Measurements from ENCODE around the gene SEPTIN8. TPM values are rescaled to one million over a fixed set of nuclear protein-coding genes. Genes with fewer than 3 reads are reported as not detected.
A peak's percentile ranks its signal among the peaks of the same experiment; 100 is the strongest.

Gene SEPTIN8, protein sequence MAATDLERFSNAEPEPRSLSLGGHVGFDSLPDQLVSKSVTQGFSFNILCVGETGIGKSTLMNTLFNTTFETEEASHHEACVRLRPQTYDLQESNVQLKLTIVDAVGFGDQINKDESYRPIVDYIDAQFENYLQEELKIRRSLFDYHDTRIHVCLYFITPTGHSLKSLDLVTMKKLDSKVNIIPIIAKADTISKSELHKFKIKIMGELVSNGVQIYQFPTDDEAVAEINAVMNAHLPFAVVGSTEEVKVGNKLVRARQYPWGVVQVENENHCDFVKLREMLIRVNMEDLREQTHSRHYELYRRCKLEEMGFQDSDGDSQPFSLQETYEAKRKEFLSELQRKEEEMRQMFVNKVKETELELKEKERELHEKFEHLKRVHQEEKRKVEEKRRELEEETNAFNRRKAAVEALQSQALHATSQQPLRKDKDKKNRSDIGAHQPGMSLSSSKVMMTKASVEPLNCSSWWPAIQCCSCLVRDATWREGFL
- polyA plus RNA-seq (2013, experiment 1 of 2) = 53.7 TPM
- polyA plus RNA-seq (2013, experiment 2 of 2) = 53.2 TPM

DNA sequence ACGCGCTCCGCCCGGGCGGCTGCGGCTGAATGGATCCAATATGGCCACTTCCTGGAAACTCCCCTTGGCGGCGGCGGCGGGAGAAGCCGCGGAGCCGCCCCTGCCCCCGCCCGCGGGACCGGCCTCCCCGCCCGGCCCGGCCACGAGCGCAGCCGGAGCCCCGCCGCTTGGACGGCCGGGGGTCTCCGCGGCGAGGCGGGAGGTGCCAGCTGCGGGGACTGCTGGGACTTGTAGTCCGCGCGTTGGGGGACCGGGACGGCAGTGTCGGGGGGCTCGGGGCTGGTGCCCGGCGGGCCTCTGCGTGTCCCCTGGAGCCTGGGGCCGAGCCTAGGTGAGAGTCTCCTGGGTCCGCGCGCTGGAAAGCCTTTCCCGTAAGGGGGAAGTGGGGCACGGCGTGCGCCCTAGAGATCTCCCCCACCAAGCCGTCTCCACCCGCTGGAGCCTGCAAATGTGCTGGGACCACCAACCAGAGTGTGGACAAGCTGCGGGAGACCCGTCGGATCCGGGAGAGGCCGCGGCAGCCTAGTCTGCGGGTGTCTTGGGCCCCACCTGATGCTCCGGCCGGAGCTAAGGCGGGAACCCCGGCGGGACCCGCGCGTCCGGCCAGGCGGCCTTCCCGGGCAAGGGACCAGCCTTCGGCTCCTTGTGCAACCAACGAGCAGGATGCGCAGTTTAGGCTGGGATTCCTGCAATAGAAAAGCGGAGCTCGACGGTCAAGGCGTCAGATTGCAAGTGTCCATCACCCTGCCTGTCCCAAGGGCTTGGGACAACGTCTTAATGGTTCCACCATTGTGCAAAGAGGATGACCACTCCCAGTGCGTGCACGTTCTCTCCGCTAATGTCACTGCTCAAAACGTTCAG is at the start of gene SEPTIN8:
Gene SEPTIN8 (minus strand): TSS at position 31 of the 861 bp plus-strand sequence. CDS start 102 bp downstream, outside the sequence.
- H3K4me1 ChIP-seq (ENCODE audit: control insufficient read depth in 2 of 2, insufficient read depth in 1 of 2, low read depth in 1 of 2, low read length in 2 of 2) = peaks cover 3 to 14% of the 10 kb centered on the region in 2 donors
- no peak within 1 kb of the TSS for H2BK15ac ChIP-seq (ENCODE audit: low read length)
- peak within 1 kb of the TSS; percentile 64 to 89 for H3K4me3 ChIP-seq (ENCODE audit: low read length in 2 of 2)
- H3K4me2 ChIP-seq (ENCODE audit: insufficient read depth, low read length, poor library complexity, severe bottlenecking) = peak within 1 kb of the TSS; percentile 86
- no peak within 1 kb of the TSS for H4K8ac ChIP-seq (ENCODE audit: low read depth, low read length)
- peak within 1 kb of the TSS; percentile 99 for H2AFZ ChIP-seq (ENCODE audit: low read length)
- WGBS, 2 donors (ENCODE audit: extremely low coverage in 2 of 2, insufficient read length in 2 of 2, insufficient replicate concordance in 1 of 2) = no CpG with 5 or more reads among the region's 82 CpGs
- peak within 1 kb of the TSS; percentile 48 for H2AK5ac ChIP-seq (ENCODE audit: low read depth, low read length)
- H3K14ac ChIP-seq (ENCODE audit: low read length) = peak within 1 kb of the TSS; percentile 86
- peak within 1 kb of the TSS; percentile 96 for H3K18ac ChIP-seq (ENCODE audit: low read length)
- H4K91ac ChIP-seq (ENCODE audit: low read depth, low read length, poor library complexity) = no peak within 1 kb of the TSS
- peaks cover 0 to 49% (median 21%) of the 10 kb centered on the region in 3 experiments for H3K27me3 ChIP-seq (ENCODE audit: control insufficient read depth in 3 of 3, insufficient read depth in 3 of 3, low read depth in 1 of 3, low read length in 3 of 3)
- H3K79me1 ChIP-seq (ENCODE audit: low read depth, low read length) = peaks cover 16% of the 10 kb centered on the region
- no peaks in the 10 kb centered on the region for H3K36me3 ChIP-seq (replicated peaks in 1 of 2; ENCODE audit: control insufficient read depth in 2 of 2, insufficient read depth in 2 of 2, low read length in 2 of 2)
- peak within 1 kb of the TSS; percentile 50 for H3K9ac ChIP-seq (ENCODE audit: low read depth, low read length, poor library complexity)
- no peak within 1 kb of the TSS for H2BK120ac ChIP-seq (ENCODE audit: low read depth, low read length)
- peak within 1 kb of the TSS; percentile 62 for H3K23ac ChIP-seq (ENCODE audit: low read depth, low read length, poor library complexity)
- no peak within 1 kb of the TSS for H2BK12ac ChIP-seq (ENCODE audit: low read length)
- H3K4ac ChIP-seq (ENCODE audit: low read length) = no peak within 1 kb of the TSS
- no peak within 1 kb of the TSS for H3K27ac ChIP-seq (replicated peaks; ENCODE audit: low read length)
- peak; percentile 63 for DNase-seq (ENCODE audit: low spot score)
- no peaks in the 10 kb centered on the region for H3K9me3 ChIP-seq (replicated peaks in 1 of 2; ENCODE audit: control insufficient read depth in 2 of 2, insufficient read depth in 1 of 2, low read depth in 1 of 2, low read length in 2 of 2)
- H2BK5ac ChIP-seq (ENCODE audit: low read length) = peak within 1 kb of the TSS; percentile 4

DNA sequence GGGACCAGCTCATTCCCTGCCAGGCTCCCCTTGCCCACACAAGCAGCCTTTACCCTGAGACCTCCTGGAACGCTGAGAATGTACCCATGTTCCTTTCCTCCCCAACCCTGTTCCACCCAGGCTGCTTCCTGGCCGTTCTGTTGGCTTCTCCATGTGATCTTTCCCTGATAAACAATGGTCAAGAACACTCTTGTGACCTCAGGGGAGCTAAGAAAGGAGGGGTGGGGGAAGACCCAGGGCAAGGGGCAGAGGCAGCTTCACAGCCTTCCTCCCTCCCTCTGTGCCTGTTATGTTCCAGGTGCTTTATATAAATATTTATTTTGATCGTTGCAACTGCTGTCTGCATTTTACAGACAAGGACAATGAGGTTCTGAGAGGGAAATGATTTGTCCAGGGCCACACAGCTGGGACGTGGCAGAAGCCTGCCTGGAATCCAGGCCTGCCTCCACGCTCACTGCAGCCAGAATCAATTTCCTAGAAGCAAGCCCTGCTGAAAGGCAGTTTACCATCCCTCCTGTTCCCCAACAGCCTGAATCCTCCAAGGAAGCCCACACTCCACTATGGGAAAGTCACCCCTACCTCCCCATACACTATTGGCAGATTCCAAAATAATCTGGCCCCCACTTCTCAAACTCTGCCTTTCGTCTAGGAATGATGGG is 49.5 kb upstream of the SEPTIN8 start:
- Histone ChIP-seq H3K23ac (ENCODE audit: low read depth, low read length, poor library complexity) (no peak overlapping the region), H3K4ac (ENCODE audit: low read length) (no peak overlapping the region), H2BK120ac (ENCODE audit: low read depth, low read length) (no peak overlapping the region), H3K4me1 (ENCODE audit: control insufficient read depth in 2 of 2, insufficient read depth in 1 of 2, low read depth in 1 of 2, low read length in 2 of 2) (peaks cover 0 to 4% of the 10 kb centered on the region in 2 donors), H3K4me2 (ENCODE audit: insufficient read depth, low read length, poor library complexity, severe bottlenecking) (no peak overlapping the region), H2AFZ (ENCODE audit: low read length) (no peak overlapping the region), H3K27ac (replicated peaks; ENCODE audit: low read length) (no peak overlapping the region), H2BK15ac (ENCODE audit: low read length) (peak overlapping the region; percentile 59), H3K18ac (ENCODE audit: low read length) (no peak overlapping the region), H2AK5ac (ENCODE audit: low read depth, low read length) (peak overlapping the region; percentile 68), H3K9ac (ENCODE audit: low read depth, low read length, poor library complexity) (no peak overlapping the region), H2BK12ac (ENCODE audit: low read length) (no peak overlapping the region), H3K27me3 (ENCODE audit: control insufficient read depth in 3 of 3, insufficient read depth in 3 of 3, low read depth in 1 of 3, low read length in 3 of 3) (peaks cover 15 to 85% (median 85%) of the 10 kb centered on the region in 3 experiments), H4K91ac (ENCODE audit: low read depth, low read length, poor library complexity) (no peak overlapping the region), H3K9me3 (replicated peaks in 1 of 2; ENCODE audit: control insufficient read depth in 2 of 2, insufficient read depth in 1 of 2, low read depth in 1 of 2, low read length in 2 of 2) (peaks cover 0 to 2% of the 10 kb centered on the region in 2 donors), H3K4me3 (ENCODE audit: low read length in 2 of 2) (no peak overlapping the region), H3K14ac (ENCODE audit: low read length) (peak overlapping the region; percentile 82), H3K79me1 (ENCODE audit: low read depth, low read length) (peaks cover 3% of the 10 kb centered on the region), H2BK5ac (ENCODE audit: low read length) (peak overlapping the region; percentile 94), H4K8ac (ENCODE audit: low read depth, low read length) (no peak overlapping the region), H3K36me3 (replicated peaks in 1 of 2; ENCODE audit: control insufficient read depth in 2 of 2, insufficient read depth in 2 of 2, low read length in 2 of 2) (no peaks in the 10 kb centered on the region)
- no peak for DNase-seq (ENCODE audit: low spot score)
- no CpG with 5 or more reads among the region's 6 CpGs for WGBS, 2 donors (ENCODE audit: extremely low coverage in 2 of 2, insufficient read length in 2 of 2, insufficient replicate concordance in 1 of 2)

DNA sequence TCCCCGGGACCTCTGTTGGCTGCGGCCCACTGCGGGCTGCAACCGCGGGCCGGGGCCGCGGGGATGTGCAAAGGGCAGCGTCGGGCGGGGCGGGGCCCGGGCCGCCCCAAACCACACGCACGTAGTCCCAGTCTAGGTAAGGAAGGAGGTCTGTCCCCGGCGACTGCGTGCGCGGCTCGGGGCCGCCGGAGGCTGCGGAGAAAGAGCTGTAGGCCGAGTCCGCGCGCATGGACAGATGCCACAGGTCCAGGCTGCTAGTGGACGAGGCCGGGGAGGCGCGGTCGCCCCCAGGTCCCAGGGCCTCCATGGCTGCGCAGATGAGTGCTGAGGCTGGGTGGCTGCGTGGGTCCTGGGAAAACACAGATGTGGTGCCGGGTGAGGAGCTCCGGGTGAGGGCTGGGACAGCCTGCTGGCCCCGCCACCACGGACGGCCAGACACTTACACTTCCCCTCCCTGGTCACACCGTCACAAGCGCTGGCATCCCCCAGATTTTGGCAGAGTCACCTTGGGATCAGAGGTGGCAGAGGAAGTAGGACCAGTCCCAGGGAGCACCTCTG is 48.9 kb upstream of the SEPTIN8 start:
- peak overlapping the region; percentile 89 for H3K23ac ChIP-seq (ENCODE audit: low read depth, low read length, poor library complexity)
- peak overlapping the region; percentile 94 for H2BK5ac ChIP-seq (ENCODE audit: low read length)
- peaks cover 0 to 4% of the 10 kb centered on the region in 2 donors for H3K4me1 ChIP-seq (ENCODE audit: control insufficient read depth in 2 of 2, insufficient read depth in 1 of 2, low read depth in 1 of 2, low read length in 2 of 2)
- peak overlapping the region; percentile 96 for H3K18ac ChIP-seq (ENCODE audit: low read length)
- H2AK5ac ChIP-seq (ENCODE audit: low read depth, low read length) = peak overlapping the region; percentile 68
- H4K91ac ChIP-seq (ENCODE audit: low read depth, low read length, poor library complexity) = no peak overlapping the region
- no peak overlapping the region for H4K8ac ChIP-seq (ENCODE audit: low read depth, low read length)
- H3K4me2 ChIP-seq (ENCODE audit: insufficient read depth, low read length, poor library complexity, severe bottlenecking) = peak overlapping the region; percentile 77
- no peak for DNase-seq (ENCODE audit: low spot score)
- peak overlapping the region; percentile 83 for H3K9ac ChIP-seq (ENCODE audit: low read depth, low read length, poor library complexity)
- peaks cover 15 to 82% (median 81%) of the 10 kb centered on the region in 3 experiments for H3K27me3 ChIP-seq (ENCODE audit: control insufficient read depth in 3 of 3, insufficient read depth in 3 of 3, low read depth in 1 of 3, low read length in 3 of 3)
- H3K79me1 ChIP-seq (ENCODE audit: low read depth, low read length) = peaks cover 3% of the 10 kb centered on the region
- peak overlapping the region; percentile 82 for H2BK12ac ChIP-seq (ENCODE audit: low read length)
- peak overlapping the region; percentile 20 for H3K4ac ChIP-seq (ENCODE audit: low read length)
- peak overlapping the region in 1 of 2 donors; percentile 55 for H3K4me3 ChIP-seq (ENCODE audit: low read length in 2 of 2)
- peak overlapping the region; percentile 59 for H2BK15ac ChIP-seq (ENCODE audit: low read length)
- H3K14ac ChIP-seq (ENCODE audit: low read length) = peak overlapping the region; percentile 82
- peak overlapping the region; percentile 90 for H2BK120ac ChIP-seq (ENCODE audit: low read depth, low read length)
- WGBS, 2 donors (ENCODE audit: extremely low coverage in 2 of 2, insufficient read length in 2 of 2, insufficient replicate concordance in 1 of 2) = no CpG with 5 or more reads among the region's 43 CpGs
- no peak overlapping the region for H3K27ac ChIP-seq (replicated peaks; ENCODE audit: low read length)
- H3K9me3 ChIP-seq (replicated peaks in 1 of 2; ENCODE audit: control insufficient read depth in 2 of 2, insufficient read depth in 1 of 2, low read depth in 1 of 2, low read length in 2 of 2) = peaks cover 0 to 2% of the 10 kb centered on the region in 2 donors
- no peaks in the 10 kb centered on the region for H3K36me3 ChIP-seq (replicated peaks in 1 of 2; ENCODE audit: control insufficient read depth in 2 of 2, insufficient read depth in 2 of 2, low read length in 2 of 2)
- H2AFZ ChIP-seq (ENCODE audit: low read length) = no peak overlapping the region

Measured in neuronal stem cell (in vitro differentiated cells).